SK-N-SH treated with all-trans-retinoic acid at 6 μM for 48 hours (cell line): Measurements from ENCODE around the gene CEP57.

Experiments
- ATAC-seq: fragments of 200-7000 bp; cut with Tn5 transposase; 3 replicates; pipeline ENCODE4 v1.9.1; 2020; ENCODE audit warnings: mild to moderate bottlenecking, moderate library complexity
- ARNTL ChIP-seq: fragments of 450-650 bp; formaldehyde crosslinking; IDR thresholded peaks from 2 replicates; pipeline ENCODE4 v1.5.0; 2020; ENCODE audit warnings: low read depth, mild to moderate bottlenecking, moderate library complexity, borderline replicate concordance
- BACH2 ChIP-seq: fragments of 250-450 bp; sonication (Bioruptor Pico); IDR thresholded peaks from 2 replicates; pipeline ENCODE4 v1.9.0; 2021; ENCODE audit warnings: mild to moderate bottlenecking, borderline replicate concordance
- CREB5 ChIP-seq: fragments of 250-450 bp; sonication (Bioruptor Pico); IDR thresholded peaks from 2 replicates; pipeline ENCODE4 v1.5.1; 2020; ENCODE audit warnings: low read depth, mild to moderate bottlenecking, moderate library complexity
- CSDC2 ChIP-seq: fragments of 250-450 bp; sonication (Bioruptor Pico); IDR thresholded peaks from 2 replicates; pipeline ENCODE4 v1.5.0; 2020; ENCODE audit warnings: mild to moderate bottlenecking, moderate library complexity
- CSRNP3 ChIP-seq: fragments of 250-450 bp; sonication (Bioruptor Pico); IDR thresholded peaks from 2 replicates; pipeline ENCODE4 v1.5.1; 2021; ENCODE audit warnings: mild to moderate bottlenecking, moderate library complexity
- ESRRG ChIP-seq: fragments of 250-450 bp; sonication (Bioruptor Pico); IDR thresholded peaks from 2 replicates; pipeline ENCODE4 v1.6.1; 2021; ENCODE audit warnings: mild to moderate bottlenecking
- GLIS3 ChIP-seq: fragments of 250-450 bp; sonication (Bioruptor Pico); IDR thresholded peaks from 2 replicates; pipeline ENCODE4 v1.5.0; 2020; ENCODE audit warnings: mild to moderate bottlenecking, moderate library complexity
- ISL1 ChIP-seq: fragments of 250-450 bp; sonication (Bioruptor Pico); IDR thresholded peaks from 2 replicates; pipeline ENCODE4 v2.1.2; 2022; ENCODE audit warnings: mild to moderate bottlenecking, moderate library complexity
- OSR1 ChIP-seq: fragments of 250-450 bp; sonication (Bioruptor Pico); IDR thresholded peaks from 2 replicates; pipeline ENCODE4 v1.8.0; 2022; ENCODE audit warnings: moderate library complexity, mild to moderate bottlenecking, inconsistent platforms
- PATZ1 ChIP-seq: fragments of 250-450 bp; sonication (Bioruptor Pico); IDR thresholded peaks from 2 replicates; pipeline ENCODE4 v1.8.0; 2020; ENCODE audit warnings: mild to moderate bottlenecking, moderate library complexity, borderline replicate concordance
- POU6F1 ChIP-seq: fragments of 250-450 bp; sonication (Bioruptor Pico); IDR thresholded peaks from 2 replicates; pipeline ENCODE4 v1.8.0; 2021; ENCODE audit warnings: low read depth, mild to moderate bottlenecking, moderate library complexity, borderline replicate concordance
- PPARA ChIP-seq: fragments of 250-450 bp; sonication (Bioruptor Pico); IDR thresholded peaks from 2 replicates; pipeline ENCODE4 v1.5.0; 2020; ENCODE audit warnings: mild to moderate bottlenecking, borderline replicate concordance
- RARB ChIP-seq: fragments of 250-450 bp; sonication (Bioruptor Pico); IDR thresholded peaks from 2 replicates; pipeline ENCODE4 v1.8.0; 2021; ENCODE audit warnings: mild to moderate bottlenecking, moderate library complexity
- SNAI2 ChIP-seq: fragments of 250-450 bp; sonication (Bioruptor Pico); IDR thresholded peaks from 2 replicates; pipeline ENCODE4 v1.5.0; 2020; ENCODE audit warnings: mild to moderate bottlenecking, moderate library complexity
- TOX ChIP-seq: fragments of 250-450 bp; sonication (Bioruptor Pico); IDR thresholded peaks from 2 replicates; pipeline ENCODE4 v1.8.0; 2021; ENCODE audit warnings: mild to moderate bottlenecking, moderate library complexity, borderline replicate concordance
- TSHZ2 ChIP-seq: fragments of 250-450 bp; sonication (Bioruptor Pico); IDR thresholded peaks from 2 replicates; pipeline ENCODE4 v1.5.0; 2020; ENCODE audit warnings: mild to moderate bottlenecking, moderate library complexity
- ZFP3 ChIP-seq: fragments of 250-450 bp; sonication (Bioruptor Pico); IDR thresholded peaks from 2 replicates; pipeline ENCODE4 v1.5.0; 2020; ENCODE audit warnings: mild to moderate bottlenecking, moderate library complexity
- ZFP30 ChIP-seq: fragments of 450-650 bp; formaldehyde crosslinking; IDR thresholded peaks from 2 replicates; pipeline ENCODE4 v1.5.0; 2022; ENCODE audit warnings: mild to moderate bottlenecking, moderate library complexity
- ZNF565 ChIP-seq: fragments of 450-650 bp; formaldehyde crosslinking; conservative IDR thresholded peaks from 2 replicates; pipeline ENCODE4 v1.5.0; 2020; ENCODE audit warnings: low read depth, mild to moderate bottlenecking, moderate library complexity
- ZNF70 ChIP-seq: fragments of 450-650 bp; formaldehyde crosslinking; IDR thresholded peaks from 2 replicates; pipeline ENCODE4 v1.5.0; 2020; ENCODE audit warnings: mild to moderate bottlenecking, moderate library complexity
- ZNF8 ChIP-seq: fragments of 450-650 bp; formaldehyde crosslinking; IDR thresholded peaks from 2 replicates; pipeline ENCODE4 v1.5.0; 2020; ENCODE audit warnings: mild to moderate bottlenecking, moderate library complexity

CEP57 gene

GRCh38 chr11:95767498-95767897 lies 22.8 kb upstream of the CEP57 start:
- no peak for ATAC-seq
- TF ChIP-seq ZNF565 (no peak), ZFP30 (CRISPR knock-in tag) (no peak), ZNF8 (CRISPR knock-in tag) (no peak)

GRCh38 chr11:95768521-95768920 lies 21.8 kb upstream of the CEP57 start:
- ATAC-seq = no peak
- TF ChIP-seq ISL1 (CRISPR knock-in tag) (no peak), PPARA (CRISPR knock-in tag) (no peak), GLIS3 (no peak), ESRRG (no peak), TOX (CRISPR knock-in tag) (no peak), CREB5 (CRISPR knock-in tag) (no peak), ZNF8 (CRISPR knock-in tag) (no peak), CSDC2 (no peak), POU6F1 (CRISPR knock-in tag) (no peak), ZNF70 (no peak), ARNTL (CRISPR knock-in tag) (no peak), SNAI2 (CRISPR knock-in tag) (no peak), CSRNP3 (CRISPR knock-in tag) (no peak)

- TF ChIP-seq PPARA (CRISPR knock-in tag) = no peak
- no peak for TF ChIP-seq GLIS3
- TF ChIP-seq ARNTL (CRISPR knock-in tag) = no peak
- no peak for TF ChIP-seq TSHZ2
- TF ChIP-seq BACH2 (CRISPR knock-in tag) = no peak
- no peak for ATAC-seq
Observed at GRCh38 chr11:95776859-95777258, 13.4 kb upstream of the CEP57 start.

- ATAC-seq = no peak
- TF ChIP-seq CSRNP3 (CRISPR knock-in tag) (no peak), PATZ1 (CRISPR knock-in tag) (no peak), CSDC2 (no peak), RARB (no peak), PPARA (CRISPR knock-in tag) (no peak), ZFP3 (CRISPR knock-in tag) (no peak), TOX (CRISPR knock-in tag) (no peak), OSR1 (CRISPR knock-in tag) (no peak), ARNTL (CRISPR knock-in tag) (no peak), ZNF565 (no peak), POU6F1 (CRISPR knock-in tag) (no peak), GLIS3 (no peak), ZNF70 (no peak)
Observed at GRCh38 chr11:95778699-95779098, 11.6 kb upstream of the CEP57 start.
